ENCODE measurements around the gene CLBA1.
"Not testable (repeated sequence)": the region's sequence is repeated elsewhere in the genome, so short reads cannot be mapped to it uniquely, and the experiment has no call there.

Gene CLBA1

GRCh38 chr14:105026033-105026785, 40.6 kb downstream of the CLBA1 start:
- H3K9me3 ChIP-seq (ENCODE audit: insufficient read depth, low read depth, low read length) = no peaks in the 10 kb centered on the region
- H3F3A ChIP-seq (ENCODE audit: low read depth) = no peaks in the 10 kb centered on the region
- H3K9me2 ChIP-seq (replicated peaks; ENCODE audit: low read depth, low read length) = no peaks in the 10 kb centered on the region
- H3K4me3 ChIP-seq (ENCODE audit: low read length, poor library complexity, severe bottlenecking) = no peak overlapping the region
- no peak for TF ChIP-seq EZH2phosphoT487 (IDR thresholded peaks at IDR 0.05; ENCODE audit: borderline replicate concordance)
- TF ChIP-seq CTCF (conservative IDR thresholded peaks at IDR 0.05; ENCODE audit: low read length) = no peak
- H3K79me2 ChIP-seq (ENCODE audit: insufficient read depth, low read length) = peaks cover 17% of the 10 kb centered on the region
- peak overlapping the region; percentile 64 for H3K9ac ChIP-seq (ENCODE audit: low read depth, low read length, poor library complexity, severe bottlenecking)
- H3K27me3 ChIP-seq (ENCODE audit: insufficient read depth, low read length, poor library complexity, severe bottlenecking) = no peaks in the 10 kb centered on the region
- H3K4me1 ChIP-seq (ENCODE audit: insufficient read depth, low read length, poor library complexity, severe bottlenecking) = peaks cover 50% of the 10 kb centered on the region
- H2AFZ ChIP-seq (ENCODE audit: low read length) = no peak overlapping the region
- peak overlapping the region; percentile 59 for H3K4me2 ChIP-seq (ENCODE audit: low read depth, low read length, poor library complexity, severe bottlenecking)
- no peaks in the 10 kb centered on the region for H3K36me3 ChIP-seq (ENCODE audit: insufficient read depth, low read length)
- no peaks in the 10 kb centered on the region for H4K20me1 ChIP-seq (ENCODE audit: insufficient read depth, low read length, poor library complexity, severe bottlenecking)

GRCh38 chr14:105026802-105027563, 41.4 kb downstream of the CLBA1 start:
- H3K9ac ChIP-seq (ENCODE audit: low read depth, low read length, poor library complexity, severe bottlenecking) = peak overlapping the region; percentile 64
- peak overlapping the region; percentile 66 for H2AFZ ChIP-seq (ENCODE audit: low read length)
- H3K4me1 ChIP-seq (ENCODE audit: insufficient read depth, low read length, poor library complexity, severe bottlenecking) = peaks cover 46% of the 10 kb centered on the region
- TF ChIP-seq CTCF (conservative IDR thresholded peaks at IDR 0.05; ENCODE audit: low read length) (no peak), EZH2phosphoT487 (IDR thresholded peaks at IDR 0.05; ENCODE audit: borderline replicate concordance) (no peak)
- H3K4me3 ChIP-seq (ENCODE audit: low read length, poor library complexity, severe bottlenecking) = peak overlapping the region; percentile 39
- H3K79me2 ChIP-seq (ENCODE audit: insufficient read depth, low read length) = peaks cover 10% of the 10 kb centered on the region
- no peaks in the 10 kb centered on the region for H3K9me3 ChIP-seq (ENCODE audit: insufficient read depth, low read depth, low read length)
- peak overlapping the region; percentile 59 for H3K4me2 ChIP-seq (ENCODE audit: low read depth, low read length, poor library complexity, severe bottlenecking)
- no peaks in the 10 kb centered on the region for H3K9me2 ChIP-seq (replicated peaks; ENCODE audit: low read depth, low read length)
- H3F3A ChIP-seq (ENCODE audit: low read depth) = no peaks in the 10 kb centered on the region
- no peaks in the 10 kb centered on the region for H4K20me1 ChIP-seq (ENCODE audit: insufficient read depth, low read length, poor library complexity, severe bottlenecking)
- H3K27me3 ChIP-seq (ENCODE audit: insufficient read depth, low read length, poor library complexity, severe bottlenecking) = no peaks in the 10 kb centered on the region
- no peaks in the 10 kb centered on the region for H3K36me3 ChIP-seq (ENCODE audit: insufficient read depth, low read length)

GRCh38 chr14:105027718-105028117, 42.1 kb downstream of the CLBA1 start:
- not testable (repeated sequence) for H4K20me1 ChIP-seq (ENCODE audit: insufficient read depth, low read length, poor library complexity, severe bottlenecking); H3K9me2 ChIP-seq (replicated peaks; ENCODE audit: low read depth, low read length); H3F3A ChIP-seq (ENCODE audit: low read depth); H3K79me2 ChIP-seq (ENCODE audit: insufficient read depth, low read length); H3K36me3 ChIP-seq (ENCODE audit: insufficient read depth, low read length); H2AFZ ChIP-seq (ENCODE audit: low read length); H3K9me3 ChIP-seq (ENCODE audit: insufficient read depth, low read depth, low read length); H3K27me3 ChIP-seq (ENCODE audit: insufficient read depth, low read length, poor library complexity, severe bottlenecking)
- peak overlapping the region; percentile 39 for H3K4me3 ChIP-seq (ENCODE audit: low read length, poor library complexity, severe bottlenecking)
- H3K9ac ChIP-seq (ENCODE audit: low read depth, low read length, poor library complexity, severe bottlenecking) = peak overlapping the region; percentile 64
- peak overlapping the region; percentile 59 for H3K4me2 ChIP-seq (ENCODE audit: low read depth, low read length, poor library complexity, severe bottlenecking)
- H3K4me1 ChIP-seq (ENCODE audit: insufficient read depth, low read length, poor library complexity, severe bottlenecking) = peaks cover 39% of the 10 kb centered on the region

Data from Loucy (cell line).